HL-60 (cell line): Measurements from ENCODE around the gene C1orf21.

ENCODE experiments used
- DNase-seq, 2 experiments: peaks; one replicate each; pipeline ENCODE4 v3.0.0-alpha.2; 2010 to 2020; ENCODE audit warnings: low read depth in 1 of 2, low spot score in 1 of 2
- H3K27ac ChIP-seq: fragments of 250-450 bp; sonication (Bioruptor Pico); replicated peaks from 2 replicates; pipeline ENCODE4 v1.5.1; 2020; ENCODE audit warnings: mild to moderate bottlenecking, moderate library complexity
- H3K27me3 ChIP-seq: fragments of 250-450 bp; sonication (Bioruptor Pico); 2 replicates; pipeline ENCODE4 v1.5.1; 2021; ENCODE audit warnings: mild to moderate bottlenecking, moderate library complexity; ENCODE audit not compliant: insufficient read depth, poor library complexity, severe bottlenecking
- H3K4me3 ChIP-seq: replicated peaks from 2 replicates; pipeline ENCODE4 v1.5.1; 2011; ENCODE audit warnings: mild to moderate bottlenecking, control low read depth, low read length; ENCODE audit not compliant: insufficient read depth
- CTCF ChIP-seq: IDR thresholded peaks from one replicate; pipeline ENCODE4 v1.5.1; 2011; ENCODE audit warnings: low read length, control low read depth, inconsistent platforms; ENCODE audit not compliant: insufficient read depth
- GABPA ChIP-seq: IDR thresholded peaks from 2 replicates; pipeline ENCODE4 v1.6.1; 2012; ENCODE audit warnings: low read depth
- POLR2AphosphoS5 ChIP-seq: IDR thresholded peaks from 2 replicates; pipeline ENCODE4 v1.6.1; 2012; ENCODE audit warnings: low read depth
- SPI1 ChIP-seq: IDR thresholded peaks from 2 replicates; pipeline ENCODE4 v1.6.1; 2012; ENCODE audit warnings: low read depth, mild to moderate bottlenecking, borderline replicate concordance
- TF ChIP-seq, protein P1 (sequence below): IDR thresholded peaks from 2 replicates; pipeline ENCODE4 v1.6.1; 2012; ENCODE audit warnings: low read depth; ENCODE audit not compliant: insufficient replicate concordance

C1orf21 gene

GRCh38 chr1:184480736-184481135 lies 93.9 kb downstream of the C1orf21 start:
- DNase-seq: no peak
- Histone ChIP-seq H3K27ac (no peak overlapping the region), H3K27me3 (no peaks in the 10 kb centered on the region), H3K4me3 (no peak overlapping the region)
- TF ChIP-seq GABPA (no peak), POLR2AphosphoS5 (no peak)
- TF ChIP-seq, protein P1, sequence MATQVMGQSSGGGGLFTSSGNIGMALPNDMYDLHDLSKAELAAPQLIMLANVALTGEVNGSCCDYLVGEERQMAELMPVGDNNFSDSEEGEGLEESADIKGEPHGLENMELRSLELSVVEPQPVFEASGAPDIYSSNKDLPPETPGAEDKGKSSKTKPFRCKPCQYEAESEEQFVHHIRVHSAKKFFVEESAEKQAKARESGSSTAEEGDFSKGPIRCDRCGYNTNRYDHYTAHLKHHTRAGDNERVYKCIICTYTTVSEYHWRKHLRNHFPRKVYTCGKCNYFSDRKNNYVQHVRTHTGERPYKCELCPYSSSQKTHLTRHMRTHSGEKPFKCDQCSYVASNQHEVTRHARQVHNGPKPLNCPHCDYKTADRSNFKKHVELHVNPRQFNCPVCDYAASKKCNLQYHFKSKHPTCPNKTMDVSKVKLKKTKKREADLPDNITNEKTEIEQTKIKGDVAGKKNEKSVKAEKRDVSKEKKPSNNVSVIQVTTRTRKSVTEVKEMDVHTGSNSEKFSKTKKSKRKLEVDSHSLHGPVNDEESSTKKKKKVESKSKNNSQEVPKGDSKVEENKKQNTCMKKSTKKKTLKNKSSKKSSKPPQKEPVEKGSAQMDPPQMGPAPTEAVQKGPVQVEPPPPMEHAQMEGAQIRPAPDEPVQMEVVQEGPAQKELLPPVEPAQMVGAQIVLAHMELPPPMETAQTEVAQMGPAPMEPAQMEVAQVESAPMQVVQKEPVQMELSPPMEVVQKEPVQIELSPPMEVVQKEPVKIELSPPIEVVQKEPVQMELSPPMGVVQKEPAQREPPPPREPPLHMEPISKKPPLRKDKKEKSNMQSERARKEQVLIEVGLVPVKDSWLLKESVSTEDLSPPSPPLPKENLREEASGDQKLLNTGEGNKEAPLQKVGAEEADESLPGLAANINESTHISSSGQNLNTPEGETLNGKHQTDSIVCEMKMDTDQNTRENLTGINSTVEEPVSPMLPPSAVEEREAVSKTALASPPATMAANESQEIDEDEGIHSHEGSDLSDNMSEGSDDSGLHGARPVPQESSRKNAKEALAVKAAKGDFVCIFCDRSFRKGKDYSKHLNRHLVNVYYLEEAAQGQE: no peak

GRCh38 chr1:184482136-184482535 lies 95.3 kb downstream of the C1orf21 start:
- TF ChIP-seq, protein P1: no peak
- TF ChIP-seq POLR2AphosphoS5: no peak
- no peak for TF ChIP-seq SPI1
- TF ChIP-seq CTCF: no peak
- no peak for TF ChIP-seq GABPA

GRCh38 chr1:184483101-184483683 lies 96.4 kb downstream of the C1orf21 start:
- Histone ChIP-seq H3K4me3 (no peak overlapping the region), H3K27me3 (no peaks in the 10 kb centered on the region), H3K27ac (no peak overlapping the region)
- TF ChIP-seq GABPA: no peak
- TF ChIP-seq, protein P1: no peak
- TF ChIP-seq SPI1: no peak
- no peak for TF ChIP-seq POLR2AphosphoS5
- TF ChIP-seq CTCF: no peak
- DNase-seq: no peak

More at GRCh38 chr1:184482136-184482535, 95.3 kb downstream of the C1orf21 start:
- DNase-seq: no peak
- no peaks in the 10 kb centered on the region for H3K27me3 ChIP-seq
- no peak overlapping the region for H3K4me3 ChIP-seq
- no peak overlapping the region for H3K27ac ChIP-seq
